ENCODE measurements around the gene TBX3.

DNA sequence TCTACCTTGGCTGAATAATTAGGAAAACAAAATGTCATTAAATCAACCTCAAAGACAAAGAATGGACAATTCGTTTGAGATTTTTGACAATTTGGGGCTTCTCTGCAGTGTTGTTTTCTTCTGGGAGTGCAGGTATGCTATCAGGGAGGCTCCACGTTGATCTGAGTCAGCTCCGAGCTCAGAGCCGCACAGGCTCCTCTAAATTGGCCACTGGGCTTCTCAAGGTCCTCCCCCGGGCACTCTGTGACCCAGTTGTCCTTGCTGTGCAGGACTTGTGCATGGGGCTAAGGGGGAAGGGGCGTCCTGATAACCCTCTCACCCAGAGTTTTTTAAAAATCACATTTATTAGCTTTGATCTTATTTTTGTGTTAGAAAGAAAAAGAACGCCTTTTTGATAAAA is 52.7 kb downstream of the TBX3 start:
- TF ChIP-seq EZH2 (IDR thresholded peaks at IDR 0.05; ENCODE audit: borderline replicate concordance, insufficient read depth, low read length, poor library complexity, severe bottlenecking) (no peak), POLR2AphosphoS5 (IDR thresholded peaks at IDR 0.05) (no peak), MXI1 (conservative IDR thresholded peaks at IDR 0.05; ENCODE audit: poor library complexity, severe bottlenecking) (no peak), EP300 (conservative IDR thresholded peaks at IDR 0.05; ENCODE audit: poor library complexity, severe bottlenecking) (no peak), RAD21 (conservative IDR thresholded peaks at IDR 0.05) (no peak), SMC3 (conservative IDR thresholded peaks at IDR 0.05; ENCODE audit: poor library complexity) (no peak)
- TF ChIP-seq, protein P1, sequence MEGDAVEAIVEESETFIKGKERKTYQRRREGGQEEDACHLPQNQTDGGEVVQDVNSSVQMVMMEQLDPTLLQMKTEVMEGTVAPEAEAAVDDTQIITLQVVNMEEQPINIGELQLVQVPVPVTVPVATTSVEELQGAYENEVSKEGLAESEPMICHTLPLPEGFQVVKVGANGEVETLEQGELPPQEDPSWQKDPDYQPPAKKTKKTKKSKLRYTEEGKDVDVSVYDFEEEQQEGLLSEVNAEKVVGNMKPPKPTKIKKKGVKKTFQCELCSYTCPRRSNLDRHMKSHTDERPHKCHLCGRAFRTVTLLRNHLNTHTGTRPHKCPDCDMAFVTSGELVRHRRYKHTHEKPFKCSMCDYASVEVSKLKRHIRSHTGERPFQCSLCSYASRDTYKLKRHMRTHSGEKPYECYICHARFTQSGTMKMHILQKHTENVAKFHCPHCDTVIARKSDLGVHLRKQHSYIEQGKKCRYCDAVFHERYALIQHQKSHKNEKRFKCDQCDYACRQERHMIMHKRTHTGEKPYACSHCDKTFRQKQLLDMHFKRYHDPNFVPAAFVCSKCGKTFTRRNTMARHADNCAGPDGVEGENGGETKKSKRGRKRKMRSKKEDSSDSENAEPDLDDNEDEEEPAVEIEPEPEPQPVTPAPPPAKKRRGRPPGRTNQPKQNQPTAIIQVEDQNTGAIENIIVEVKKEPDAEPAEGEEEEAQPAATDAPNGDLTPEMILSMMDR (IDR thresholded peaks at IDR 0.05; ENCODE audit: poor library complexity, severe bottlenecking) = no peak
- TF ChIP-seq, protein P2, sequence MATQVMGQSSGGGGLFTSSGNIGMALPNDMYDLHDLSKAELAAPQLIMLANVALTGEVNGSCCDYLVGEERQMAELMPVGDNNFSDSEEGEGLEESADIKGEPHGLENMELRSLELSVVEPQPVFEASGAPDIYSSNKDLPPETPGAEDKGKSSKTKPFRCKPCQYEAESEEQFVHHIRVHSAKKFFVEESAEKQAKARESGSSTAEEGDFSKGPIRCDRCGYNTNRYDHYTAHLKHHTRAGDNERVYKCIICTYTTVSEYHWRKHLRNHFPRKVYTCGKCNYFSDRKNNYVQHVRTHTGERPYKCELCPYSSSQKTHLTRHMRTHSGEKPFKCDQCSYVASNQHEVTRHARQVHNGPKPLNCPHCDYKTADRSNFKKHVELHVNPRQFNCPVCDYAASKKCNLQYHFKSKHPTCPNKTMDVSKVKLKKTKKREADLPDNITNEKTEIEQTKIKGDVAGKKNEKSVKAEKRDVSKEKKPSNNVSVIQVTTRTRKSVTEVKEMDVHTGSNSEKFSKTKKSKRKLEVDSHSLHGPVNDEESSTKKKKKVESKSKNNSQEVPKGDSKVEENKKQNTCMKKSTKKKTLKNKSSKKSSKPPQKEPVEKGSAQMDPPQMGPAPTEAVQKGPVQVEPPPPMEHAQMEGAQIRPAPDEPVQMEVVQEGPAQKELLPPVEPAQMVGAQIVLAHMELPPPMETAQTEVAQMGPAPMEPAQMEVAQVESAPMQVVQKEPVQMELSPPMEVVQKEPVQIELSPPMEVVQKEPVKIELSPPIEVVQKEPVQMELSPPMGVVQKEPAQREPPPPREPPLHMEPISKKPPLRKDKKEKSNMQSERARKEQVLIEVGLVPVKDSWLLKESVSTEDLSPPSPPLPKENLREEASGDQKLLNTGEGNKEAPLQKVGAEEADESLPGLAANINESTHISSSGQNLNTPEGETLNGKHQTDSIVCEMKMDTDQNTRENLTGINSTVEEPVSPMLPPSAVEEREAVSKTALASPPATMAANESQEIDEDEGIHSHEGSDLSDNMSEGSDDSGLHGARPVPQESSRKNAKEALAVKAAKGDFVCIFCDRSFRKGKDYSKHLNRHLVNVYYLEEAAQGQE (IDR thresholded peaks at IDR 0.05; ENCODE audit: borderline replicate concordance) = no peak
